CD14-positive monocyte (primary cell): Measurements from ENCODE around the gene NFYC. TPM values are rescaled to one million over a fixed set of nuclear protein-coding genes. Genes with fewer than 3 reads are reported as not detected.

ENCODE experiments used
- DNase-seq, 3 donors: peaks; one replicate each; pipeline ENCODE4 v3.0.0-alpha.2; 2011 to 2022
- H2AFZ ChIP-seq: 2 replicates; pipeline ENCODE4 v1.6.0; 2012; ENCODE audit warnings: mild to moderate bottlenecking, low read depth, low read length, inconsistent platforms; ENCODE audit not compliant: insufficient read depth, poor library complexity, severe bottlenecking
- H3K27ac ChIP-seq, 2 donors: 1 replicate in 1 of 2; 2 replicates in 1 of 2; pipeline ENCODE4 v1.5.1; 2012 to 2013; ENCODE audit warnings: low read length in 2 of 2, control low read depth in 1 of 2, inconsistent platforms in 1 of 2, low read depth in 1 of 2, mild to moderate bottlenecking in 1 of 2
- H3K27me3 ChIP-seq, 2 donors: one replicate each; pipeline versions ENCODE4 v1.6.0 to v1.6.1; 2011 to 2013; ENCODE audit warnings: low read length in 2 of 2; ENCODE audit not compliant: control insufficient read depth in 2 of 2, insufficient read depth in 2 of 2
- H3K36me3 ChIP-seq, 2 donors: replicated peaks in 1 of 2; 1 replicate in 1 of 2; 2 replicates in 1 of 2; pipeline versions ENCODE4 v1.5.1 to v1.6.1; 2012 to 2013; ENCODE audit warnings: low read length in 2 of 2, control low read depth in 1 of 2, inconsistent platforms in 1 of 2, mild to moderate bottlenecking in 1 of 2; ENCODE audit not compliant: insufficient read depth in 2 of 2, control insufficient read depth in 1 of 2
- H3K4me1 ChIP-seq, 2 donors: 1 replicate in 1 of 2; 2 replicates in 1 of 2; pipeline versions ENCODE4 v1.5.1 to v1.6.1; 2012 to 2013; ENCODE audit warnings: low read length in 2 of 2, control low read depth in 1 of 2, inconsistent platforms in 1 of 2, mild to moderate bottlenecking in 1 of 2, moderate library complexity in 1 of 2; ENCODE audit not compliant: insufficient read depth in 2 of 2, control insufficient read depth in 1 of 2
- H3K4me2 ChIP-seq: replicated peaks from 2 replicates; pipeline ENCODE3; 2012; ENCODE audit warnings: low read length, moderate library complexity, mild to moderate bottlenecking; ENCODE audit not compliant: poor library complexity, severe bottlenecking; ENCODE audit errors: extremely low read depth
- H3K4me3 ChIP-seq, 3 experiments: fragments of 200-600 bp in 1 of 3; sonication (generic) in 1 of 3; replicated peaks in 1 of 3; 1 replicate in 2 of 3; 2 replicates in 1 of 3; pipeline ENCODE4 v1.5.1; 2011 to 2013; ENCODE audit warnings: low read length in 3 of 3, mild to moderate bottlenecking in 3 of 3, control low read depth in 2 of 3, low read depth in 2 of 3, inconsistent platforms in 1 of 3, moderate library complexity in 1 of 3
- H3K79me2 ChIP-seq: 2 replicates; pipeline ENCODE4 v1.6.0; 2012; ENCODE audit warnings: mild to moderate bottlenecking, control low read depth, inconsistent platforms, low read length, moderate library complexity; ENCODE audit not compliant: insufficient read depth
- H3K9ac ChIP-seq: 2 replicates; pipeline ENCODE4 v1.6.0; 2017; ENCODE audit warnings: low read length, mild to moderate bottlenecking; ENCODE audit not compliant: insufficient read depth, poor library complexity, severe bottlenecking
- H3K9me3 ChIP-seq, 2 donors: replicated peaks in 1 of 2; 1 replicate in 1 of 2; 2 replicates in 1 of 2; pipeline versions ENCODE4 v1.5.1 to v1.6.1; 2012 to 2013; ENCODE audit warnings: low read length in 2 of 2, control low read depth in 1 of 2; ENCODE audit not compliant: control insufficient read depth in 1 of 2, insufficient read depth in 1 of 2
- H4K20me1 ChIP-seq: 2 replicates; pipeline ENCODE4 v1.6.0; 2012; ENCODE audit warnings: mild to moderate bottlenecking, low read length, control low read depth, moderate library complexity; ENCODE audit not compliant: insufficient read depth
- H3K27ac Mint-ChIP-seq, 7 donors: one replicate each; pipeline ENCODE4 v1.8.0; 2020; ENCODE audit warnings: mild to moderate bottlenecking in 7 of 7, mixed read lengths in 7 of 7, moderate library complexity in 6 of 7, inconsistent platforms in 2 of 7
- H3K27me3 Mint-ChIP-seq, 3 donors: one replicate each; pipeline ENCODE4 v1.8.0; 2021 to 2022; ENCODE audit warnings: low read depth in 3 of 3, mild to moderate bottlenecking in 3 of 3, mixed read lengths in 3 of 3, moderate library complexity in 3 of 3, inconsistent platforms in 1 of 3
- H3K36me3 Mint-ChIP-seq, 2 donors: one replicate each; pipeline ENCODE4 v1.8.0; 2020; ENCODE audit warnings: mixed read lengths in 2 of 2, inconsistent platforms in 1 of 2, mild to moderate bottlenecking in 1 of 2
- H3K4me1 Mint-ChIP-seq: one replicate; pipeline ENCODE4 v1.8.0; 2020; ENCODE audit warnings: mild to moderate bottlenecking, mixed read lengths
- H3K4me3 Mint-ChIP-seq, 2 donors: one replicate each; pipeline ENCODE4 v1.8.0; 2020; ENCODE audit warnings: mild to moderate bottlenecking in 2 of 2, mixed read lengths in 2 of 2, moderate library complexity in 1 of 2
- H3K9me3 Mint-ChIP-seq, 7 donors: one replicate each; pipeline ENCODE4 v1.8.0; 2020 to 2022; ENCODE audit warnings: mixed read lengths in 7 of 7, mild to moderate bottlenecking in 6 of 7, moderate library complexity in 6 of 7, inconsistent platforms in 2 of 7
- WGBS: methylation state at CpG from one replicate; pipeline ENCODE4 v1.1.5; 2013; ENCODE audit warnings: missing lambda C conversion rate; ENCODE audit not compliant: insufficient coverage; 5-methylcytosine and 5-hydroxymethylcytosine counted together
- intact Hi-C, 2 donors: fragments of 100-400 bp; cut with micrococcal nuclease; formaldehyde crosslinking; loops; one replicate each; pipeline versions ENCODE4 v1.15.0 to v1.15.1; 2023
- polyA plus RNA-seq, 3 donors: library from polyadenylated mRNA; depleted of rRNA in 1 of 3; unstranded in 2 of 3; stranded (reverse) in 1 of 3; fragments of 300-500 nt in 2 of 3; fragments of >200 nt in 1 of 3; fragmentation: Illumina TruSeq in 2 of 3; gene quantifications; 1 replicate in 2 of 3; 2 replicates in 1 of 3; pipeline ENCODE4 v1.2.3, GENCODE V29; 2012 to 2021
- small RNA-seq: library from RNA; depleted of rRNA; stranded (forward); fragments of <200 nt; gene quantifications from one replicate; pipeline ENCODE3, GENCODE V24; 2012; ENCODE audit warnings: low read depth; ENCODE audit not compliant: insufficient read length
- TF ChIP-seq, protein P1 (sequence below): fragments of 200-600 bp; IDR thresholded peaks from one replicate; pipeline ENCODE4 v1.8.0; 2022; ENCODE audit warnings: antibody characterized with exemption, mild to moderate bottlenecking

NFYC gene
- polyA plus RNA-seq, 3 donors: 61.2 to 142 (median 68.2) TPM

DNA sequence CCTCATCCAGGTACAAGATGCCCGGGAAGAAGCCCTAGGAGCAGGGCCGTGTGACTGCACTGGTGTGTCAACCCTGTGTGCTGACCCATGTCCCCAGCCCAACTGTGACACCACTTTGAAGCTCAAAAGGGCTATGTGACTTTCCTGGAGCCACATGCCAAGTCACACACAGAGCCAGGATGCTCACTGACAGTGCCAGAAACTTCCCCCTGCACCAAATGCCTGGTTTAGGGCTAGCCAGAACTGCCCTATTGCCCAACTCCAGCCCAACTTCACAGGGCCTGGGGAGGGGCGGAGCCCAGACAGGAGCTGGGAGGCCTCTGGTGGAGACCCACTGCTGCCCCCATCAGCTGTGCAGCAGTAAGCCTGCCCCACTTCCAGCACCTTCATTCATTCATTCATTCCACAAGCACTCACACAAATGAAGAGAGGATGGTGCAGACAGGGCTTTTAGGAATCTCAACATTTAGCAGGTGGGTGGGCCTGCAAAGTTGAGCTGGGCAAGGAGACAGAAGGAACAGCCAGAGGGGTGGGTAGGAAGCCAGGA lies 128.8 kb downstream of the NFYC start:
- H4K20me1 ChIP-seq: no peaks in the 10 kb centered on the region
- H3K9ac ChIP-seq: no peak overlapping the region
- H3K27me3 ChIP-seq: peaks cover 0 to 34% of the 10 kb centered on the region in 2 donors
- Mint-ChIP-seq H3K27ac (peak overlapping the region in 1 of 7 donors; percentile 37), H3K4me1 (peaks cover 22% of the 10 kb centered on the region), H3K4me3 (no peak overlapping the region), H3K27me3 (peaks cover 30 to 42% (median 33%) of the 10 kb centered on the region in 3 donors), H3K36me3 (peaks cover 0 to 3% of the 10 kb centered on the region in 2 donors), H3K9me3 (peaks cover 0 to 3% (median 0%) of the 10 kb centered on the region in 7 donors)
- DNase-seq: peak in 1 of 3 donors; percentile 19
- no peak overlapping the region for H2AFZ ChIP-seq
- no peak overlapping the region for H3K4me3 ChIP-seq
- H3K79me2 ChIP-seq: no peaks in the 10 kb centered on the region
- peaks cover 17 to 18% of the 10 kb centered on the region in 2 donors for H3K4me1 ChIP-seq
- TF ChIP-seq, protein P1, sequence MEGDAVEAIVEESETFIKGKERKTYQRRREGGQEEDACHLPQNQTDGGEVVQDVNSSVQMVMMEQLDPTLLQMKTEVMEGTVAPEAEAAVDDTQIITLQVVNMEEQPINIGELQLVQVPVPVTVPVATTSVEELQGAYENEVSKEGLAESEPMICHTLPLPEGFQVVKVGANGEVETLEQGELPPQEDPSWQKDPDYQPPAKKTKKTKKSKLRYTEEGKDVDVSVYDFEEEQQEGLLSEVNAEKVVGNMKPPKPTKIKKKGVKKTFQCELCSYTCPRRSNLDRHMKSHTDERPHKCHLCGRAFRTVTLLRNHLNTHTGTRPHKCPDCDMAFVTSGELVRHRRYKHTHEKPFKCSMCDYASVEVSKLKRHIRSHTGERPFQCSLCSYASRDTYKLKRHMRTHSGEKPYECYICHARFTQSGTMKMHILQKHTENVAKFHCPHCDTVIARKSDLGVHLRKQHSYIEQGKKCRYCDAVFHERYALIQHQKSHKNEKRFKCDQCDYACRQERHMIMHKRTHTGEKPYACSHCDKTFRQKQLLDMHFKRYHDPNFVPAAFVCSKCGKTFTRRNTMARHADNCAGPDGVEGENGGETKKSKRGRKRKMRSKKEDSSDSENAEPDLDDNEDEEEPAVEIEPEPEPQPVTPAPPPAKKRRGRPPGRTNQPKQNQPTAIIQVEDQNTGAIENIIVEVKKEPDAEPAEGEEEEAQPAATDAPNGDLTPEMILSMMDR: no peak
- no peaks in the 10 kb centered on the region for H3K36me3 ChIP-seq
- H3K9me3 ChIP-seq: no peaks in the 10 kb centered on the region
- no peak overlapping the region for H3K27ac ChIP-seq
- 92% methylated on average over 2 of the region's 3 CpGs for WGBS
- intact Hi-C loops: no loop called here
- no peak overlapping the region for H3K4me2 ChIP-seq

Small RNA genes lying within 50 kb of the gene (small RNA-seq; reads per million reads assigned to genes)
- gene MIR30C1: 2.8 reads per million, percentile 19 among the genes with 10 or more reads in this experiment
- 1,123 reads per million, percentile 99 among the genes with 10 or more reads in this experiment for gene MIR30E
- gene RN7SL326P: not detected

Other genes starting within 250 kb of the NFYC start
- under 1 TPM in 2 of 3 donors, not detected in 1; 0.20 to 0.67 TPM for gene ZFP69B, start 241.2 kb upstream of the NFYC start, polyA plus RNA-seq
- gene ZFP69, start 214.4 kb upstream of the NFYC start, polyA plus RNA-seq: 1 to 10 TPM; 2.1 to 3.8 (median 2.5) TPM
- gene EXO5, start 182.9 kb upstream of the NFYC start, polyA plus RNA-seq: 1 to 10 TPM; 1.5 to 3.4 (median 2.6) TPM
- 1 to 10 TPM; 2.3 to 3.5 (median 2.7) TPM for gene ZNF684, start 160.1 kb upstream of the NFYC start, polyA plus RNA-seq
- 1 to 10 TPM in 1 of 3 donors, under 1 TPM in 2; 0.15 to 1.0 (median 0.26) TPM for gene RIMS3, start 26.0 kb upstream of the NFYC start, polyA plus RNA-seq
- under 1 TPM in 1 of 3 donors, not detected in 2; 0.13 TPM for gene KCNQ4, start 92.1 kb downstream of the NFYC start, polyA plus RNA-seq
- gene CITED4, start 170.7 kb downstream of the NFYC start, polyA plus RNA-seq: 10 to 100 TPM in 2 of 3 donors, 1 to 10 TPM in 1; 2.4 to 18.8 (median 17.1) TPM